NOMO-1 treated with dmso at 0.1 percent for 144 hours (cell line): Measurements from ENCODE around the gene PLAGL1.
"Not testable (repeated sequence)": the region's sequence is repeated elsewhere in the genome, so short reads cannot be mapped to it uniquely, and the experiment has no call there.

ENCODE experiments used
- DNase-seq: peaks from one replicate; lab custom pipeline; 2025; ENCODE audit not compliant: unreplicated experiment; lab: John Stamatoyannopoulos, UW

PLAGL1 gene

GRCh38 chr6:144008120-144008811 is at the start of gene PLAGL1:
Gene PLAGL1, minus strand, starts transcription at chr6:144008259. Its CDS starts 60,123 bp downstream, at chr6:143948136.
- DNase-seq, result peak; percentile 18

- DNase-seq, result no peak
Observed at GRCh38 chr6:144055121-144055931, 47.3 kb upstream of the PLAGL1 start.

GRCh38 chr6:144053601-144054000 is 45.5 kb upstream of the PLAGL1 start:
- DNase-seq, result no peak

- no peak for DNase-seq
Observed at GRCh38 chr6:144052488-144052887, 44.4 kb upstream of the PLAGL1 start.

- DNase-seq, result no peak
Observed at GRCh38 chr6:144049386-144049785, 41.3 kb upstream of the PLAGL1 start.

- no peak for DNase-seq
Observed at GRCh38 chr6:144047688-144048087, 39.6 kb upstream of the PLAGL1 start.

GRCh38 chr6:144046672-144047071 is 38.6 kb upstream of the PLAGL1 start:
- DNase-seq, result not testable (repeated sequence)

GRCh38 chr6:144044989-144045388 is 36.9 kb upstream of the PLAGL1 start:
- not testable (repeated sequence) for DNase-seq

GRCh38 chr6:144036835-144037195 is 28.8 kb upstream of the PLAGL1 start:
- no peak for DNase-seq

- peak; percentile 79 for DNase-seq
Observed at GRCh38 chr6:144036064-144036834, 28.2 kb upstream of the PLAGL1 start.

GRCh38 chr6:144035416-144035815 is 27.4 kb upstream of the PLAGL1 start:
- no peak for DNase-seq

GRCh38 chr6:144033816-144034735 is 26.0 kb upstream of the PLAGL1 start:
- peak; percentile 40 for DNase-seq

GRCh38 chr6:144029452-144029851 is 21.4 kb upstream of the PLAGL1 start:
- no peak for DNase-seq

GRCh38 chr6:144027932-144028587 is 20.0 kb upstream of the PLAGL1 start:
- DNase-seq, result no peak

GRCh38 chr6:144023216-144023615 is 15.2 kb upstream of the PLAGL1 start:
- no peak for DNase-seq

- DNase-seq, result peak; percentile 17
Observed at GRCh38 chr6:144019929-144020328, 11.9 kb upstream of the PLAGL1 start.

GRCh38 chr6:144017166-144018094 is 9.4 kb upstream of the PLAGL1 start:
- DNase-seq, result peak; percentile 77

GRCh38 chr6:144013486-144013909 is 5.4 kb upstream of the PLAGL1 start:
- peak; percentile 22 for DNase-seq

- no peak for DNase-seq
Observed at GRCh38 chr6:144012534-144012933, 4.5 kb upstream of the PLAGL1 start.
